Measurements from ENCODE around the gene OR6N1.

Gene OR6N1

DNA sequence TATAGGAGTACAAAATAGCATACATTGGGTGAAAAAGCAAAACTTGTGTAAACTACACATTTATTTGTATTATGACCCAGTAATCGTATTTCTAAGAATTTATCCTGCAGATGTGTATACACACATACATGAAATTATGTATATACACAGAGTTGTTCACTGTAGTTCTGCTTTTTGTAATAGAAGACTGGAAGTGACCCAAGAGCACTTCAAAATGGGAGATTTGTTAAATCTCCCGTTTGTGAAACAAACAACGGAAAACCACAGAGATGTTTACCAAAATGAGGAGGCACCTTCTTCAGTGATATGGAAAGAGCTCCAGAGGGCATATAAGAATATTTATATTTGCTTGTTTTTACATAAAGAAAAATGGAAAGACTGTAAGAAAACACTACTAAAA is 41.2 kb upstream of the OR6N1 start:
- TF ChIP-seq, protein P1, sequence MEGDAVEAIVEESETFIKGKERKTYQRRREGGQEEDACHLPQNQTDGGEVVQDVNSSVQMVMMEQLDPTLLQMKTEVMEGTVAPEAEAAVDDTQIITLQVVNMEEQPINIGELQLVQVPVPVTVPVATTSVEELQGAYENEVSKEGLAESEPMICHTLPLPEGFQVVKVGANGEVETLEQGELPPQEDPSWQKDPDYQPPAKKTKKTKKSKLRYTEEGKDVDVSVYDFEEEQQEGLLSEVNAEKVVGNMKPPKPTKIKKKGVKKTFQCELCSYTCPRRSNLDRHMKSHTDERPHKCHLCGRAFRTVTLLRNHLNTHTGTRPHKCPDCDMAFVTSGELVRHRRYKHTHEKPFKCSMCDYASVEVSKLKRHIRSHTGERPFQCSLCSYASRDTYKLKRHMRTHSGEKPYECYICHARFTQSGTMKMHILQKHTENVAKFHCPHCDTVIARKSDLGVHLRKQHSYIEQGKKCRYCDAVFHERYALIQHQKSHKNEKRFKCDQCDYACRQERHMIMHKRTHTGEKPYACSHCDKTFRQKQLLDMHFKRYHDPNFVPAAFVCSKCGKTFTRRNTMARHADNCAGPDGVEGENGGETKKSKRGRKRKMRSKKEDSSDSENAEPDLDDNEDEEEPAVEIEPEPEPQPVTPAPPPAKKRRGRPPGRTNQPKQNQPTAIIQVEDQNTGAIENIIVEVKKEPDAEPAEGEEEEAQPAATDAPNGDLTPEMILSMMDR (IDR thresholded peaks at IDR 0.05; ENCODE audit: low read depth, low read length, missing control alignments), result no peak
- DNase-seq (ENCODE audit: extremely low read depth, low read depth), result no peak
- no peak overlapping the region for H3K4me3 ChIP-seq (replicated peaks; ENCODE audit: low read depth, low read length)

DNA sequence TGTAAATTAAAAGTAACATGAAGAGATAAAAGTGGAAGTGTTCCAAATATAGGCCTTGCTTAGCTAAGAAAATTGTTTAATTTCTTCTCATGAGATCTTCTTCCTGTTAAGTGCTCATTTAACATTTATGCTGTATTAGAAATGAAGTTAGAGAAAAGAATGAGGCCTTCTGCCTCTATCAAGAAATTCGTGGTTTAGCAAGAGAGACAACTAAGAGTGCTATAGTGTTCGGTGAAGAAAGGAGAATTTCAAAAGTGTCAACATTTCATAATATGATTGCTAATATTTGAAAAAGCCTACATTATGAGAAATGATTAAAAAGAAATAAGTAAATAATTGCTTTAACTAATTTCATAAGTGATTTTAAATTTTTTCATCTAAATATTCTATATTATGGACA is 40.3 kb upstream of the OR6N1 start:
- no peak for DNase-seq (ENCODE audit: extremely low read depth, low read depth)
- no peak overlapping the region for H3K4me3 ChIP-seq (replicated peaks; ENCODE audit: low read depth, low read length)
- TF ChIP-seq, protein P1 (IDR thresholded peaks at IDR 0.05; ENCODE audit: low read depth, low read length, missing control alignments), result no peak

DNA sequence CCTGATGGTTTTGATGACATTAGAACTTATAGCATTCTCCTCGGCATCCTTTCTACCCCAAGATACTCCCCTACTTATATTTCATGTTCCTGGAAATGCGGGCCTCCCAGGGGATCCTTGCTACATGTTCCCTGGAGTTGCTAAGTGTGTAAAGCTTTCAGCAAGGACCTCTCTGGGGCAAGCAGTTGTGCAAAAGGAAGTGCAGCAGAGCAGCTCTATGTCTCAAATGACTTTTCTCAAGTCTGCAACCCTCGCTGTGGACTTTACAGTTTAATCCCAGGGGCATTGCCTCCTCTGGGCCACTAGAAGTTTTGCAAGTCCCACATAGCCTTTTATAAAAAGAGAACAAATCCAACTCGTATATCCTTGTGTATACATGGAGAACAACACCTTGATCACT is 38.3 kb upstream of the OR6N1 start:
- TF ChIP-seq, protein P1 (IDR thresholded peaks at IDR 0.05; ENCODE audit: low read depth, low read length, missing control alignments), result no peak
- DNase-seq (ENCODE audit: extremely low read depth, low read depth), result no peak

DNA sequence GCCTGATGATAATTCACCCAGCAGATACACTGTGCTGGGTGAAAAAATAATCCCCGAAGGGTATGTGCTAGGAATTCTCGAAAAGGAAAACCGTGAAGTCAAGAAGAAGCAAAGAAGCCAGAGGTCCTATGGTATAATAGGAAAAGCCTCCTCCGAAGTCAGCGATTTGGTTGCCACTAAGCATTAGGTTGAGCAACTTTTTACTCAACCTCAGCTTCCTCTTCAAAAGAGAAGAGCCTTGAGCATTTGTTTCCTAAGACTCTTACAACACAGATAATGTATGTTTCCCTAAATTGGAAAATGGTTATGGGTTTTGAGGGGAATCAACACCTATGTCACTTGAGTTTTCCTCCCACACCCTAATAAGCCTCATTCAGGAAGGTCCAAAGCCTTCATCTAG is 37.9 kb upstream of the OR6N1 start:
- no peak for DNase-seq (ENCODE audit: extremely low read depth, low read depth)
- no peak overlapping the region for H3K4me3 ChIP-seq (replicated peaks; ENCODE audit: low read depth, low read length)
- TF ChIP-seq, protein P1 (IDR thresholded peaks at IDR 0.05; ENCODE audit: low read depth, low read length, missing control alignments), result no peak

More for the DNA sequence above, 38.3 kb upstream of the OR6N1 start:
- no peak overlapping the region for H3K4me3 ChIP-seq (replicated peaks; ENCODE audit: low read depth, low read length)

DNA sequence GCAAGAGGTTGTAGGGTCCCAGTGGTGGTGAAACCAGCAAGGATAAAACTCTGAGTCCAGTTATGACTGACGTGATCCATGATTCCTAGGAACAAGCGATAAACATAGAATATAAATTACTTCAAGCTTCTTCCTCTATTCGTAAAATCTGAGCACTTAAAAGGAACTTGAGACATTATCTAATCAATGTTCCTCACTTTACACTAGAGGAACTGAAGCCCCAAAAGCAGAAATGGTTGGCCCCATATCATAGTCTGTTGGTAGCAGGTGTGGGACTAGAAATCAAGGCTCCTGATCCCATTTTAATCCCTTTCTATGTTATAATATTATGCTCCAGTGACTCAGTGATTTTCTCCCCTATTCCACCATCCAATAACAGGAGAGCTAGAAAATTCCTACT is 37.3 kb upstream of the OR6N1 start:
- H3K4me3 ChIP-seq (replicated peaks; ENCODE audit: low read depth, low read length), result no peak overlapping the region
- DNase-seq (ENCODE audit: extremely low read depth, low read depth), result no peak
- TF ChIP-seq, protein P1 (IDR thresholded peaks at IDR 0.05; ENCODE audit: low read depth, low read length, missing control alignments), result no peak

DNA sequence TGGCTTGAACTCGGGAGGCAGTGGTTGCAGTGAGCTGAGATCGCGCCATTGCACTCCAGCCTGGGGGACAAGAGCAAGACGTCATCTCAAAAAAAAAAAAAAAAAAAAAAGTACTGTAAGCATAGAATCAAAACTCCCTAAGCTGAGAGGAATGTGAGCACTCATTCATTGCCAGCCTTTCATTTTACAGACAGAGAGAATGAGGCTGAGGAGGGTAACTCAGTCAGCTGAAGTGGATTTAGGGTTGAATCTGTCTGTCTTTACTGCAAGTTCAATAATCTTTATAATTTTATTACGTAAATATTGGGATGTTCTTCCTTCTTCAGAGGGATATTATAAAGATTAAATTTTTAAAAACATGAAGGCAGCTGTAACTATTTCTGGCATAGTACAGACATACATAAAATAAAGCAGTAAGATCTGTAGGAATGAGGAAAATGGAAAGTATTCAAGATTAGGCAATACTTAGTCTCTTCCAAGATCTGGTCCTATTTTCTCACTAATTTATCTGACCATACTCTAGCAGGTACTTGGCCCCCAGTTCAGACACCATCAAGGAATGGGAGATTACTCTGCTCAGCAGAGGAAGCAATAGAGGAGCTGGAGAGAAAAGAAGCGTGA is 35.0 kb upstream of the OR6N1 start:
- DNase-seq (ENCODE audit: extremely low read depth, low read depth), result no peak
- TF ChIP-seq, protein P1 (IDR thresholded peaks at IDR 0.05; ENCODE audit: low read depth, low read length, missing control alignments), result no peak
- H3K4me3 ChIP-seq (replicated peaks; ENCODE audit: low read depth, low read length), result no peak overlapping the region

DNA sequence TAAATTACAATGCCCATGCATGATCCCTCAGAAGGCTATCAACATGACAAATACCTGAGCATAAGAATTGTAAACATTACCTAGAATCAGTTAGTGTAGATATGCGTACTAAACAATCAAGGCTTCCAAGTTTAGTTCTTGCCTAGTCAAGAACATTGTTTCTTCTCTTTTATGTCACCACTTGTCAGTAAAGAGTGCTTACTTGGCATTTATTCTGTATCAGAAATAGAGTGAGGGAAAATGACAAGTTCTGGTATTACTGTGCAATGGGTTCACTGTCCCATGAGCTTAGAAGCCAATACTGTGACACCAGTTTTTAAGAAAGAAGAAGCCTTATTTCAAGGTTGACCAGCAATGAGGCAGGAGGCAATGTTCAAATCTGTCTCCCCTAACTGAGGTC is 31.7 kb upstream of the OR6N1 start:
- H3K4me3 ChIP-seq (replicated peaks; ENCODE audit: low read depth, low read length), result no peak overlapping the region
- no peak for DNase-seq (ENCODE audit: extremely low read depth, low read depth)
- TF ChIP-seq, protein P1 (IDR thresholded peaks at IDR 0.05; ENCODE audit: low read depth, low read length, missing control alignments), result no peak

All from HFF-Myc (cell line).